Colonic mucosa (tissue), 4 donors: Measurements from ENCODE around the gene ICOS. TPM values are rescaled to one million over a fixed set of nuclear protein-coding genes. Genes with fewer than 3 reads are reported as not detected.
"Not testable (repeated sequence)": the region's sequence is repeated elsewhere in the genome, so short reads cannot be mapped to it uniquely, and the experiment has no call there.

Experiments used
- DNase-seq: peaks from one replicate; pipeline ENCODE4 v3.0.0-alpha.2; 2020
- H3K27ac ChIP-seq: fragments of 200-600 bp; one replicate; pipeline ENCODE4 v1.8.0; 2021
- H3K27me3 ChIP-seq: fragments of 200-600 bp; one replicate; pipeline ENCODE4 v1.8.0; 2021
- H3K36me3 ChIP-seq: fragments of 200-600 bp; one replicate; pipeline ENCODE4 v1.8.0; 2021
- H3K4me1 ChIP-seq: fragments of 200-600 bp; one replicate; pipeline ENCODE4 v1.8.0; 2021; ENCODE audit warnings: mild to moderate bottlenecking
- H3K4me3 ChIP-seq: fragments of 200-600 bp; one replicate; pipeline ENCODE4 v1.8.0; 2021
- H3K9ac ChIP-seq, 2 donors: one replicate each; pipeline ENCODE4 v1.7.0; 2013; ENCODE audit warnings: control low read depth in 2 of 2, low read depth in 2 of 2, low read length in 2 of 2
- H3K9me3 ChIP-seq: fragments of 200-600 bp; one replicate; pipeline ENCODE4 v1.8.0; 2021
- intact Hi-C: fragments of 100-400 bp; cut with DNase I; formaldehyde crosslinking; loops from one replicate; pipeline ENCODE4 v1.14.1; 2022
- total RNA-seq, 2 donors: library from RNA; stranded (reverse); fragmentation: NEBNext Ultra II Directional in 1 of 2; extraction: Animal tissue kit (Norgen Biotek cat#: 25700) in 1 of 2; gene quantifications; one replicate each; pipeline ENCODE4 v1.2.1, GENCODE V29; 2021
- TF ChIP-seq, protein P1 (sequence below): fragments of 200-600 bp; IDR thresholded peaks from one replicate; pipeline ENCODE4 v1.8.0; 2022; ENCODE audit warnings: antibody characterized with exemption, mild to moderate bottlenecking
- donor health status: healthy.
- donor health status: DM: no; HTN: no; CAD: no.
- donor health status: DM: no; HTN: no; CAD: no.

Gene ICOS
- total RNA-seq, 2 donors from 2014 or later = 0.32 to 0.69 TPM

DNA sequence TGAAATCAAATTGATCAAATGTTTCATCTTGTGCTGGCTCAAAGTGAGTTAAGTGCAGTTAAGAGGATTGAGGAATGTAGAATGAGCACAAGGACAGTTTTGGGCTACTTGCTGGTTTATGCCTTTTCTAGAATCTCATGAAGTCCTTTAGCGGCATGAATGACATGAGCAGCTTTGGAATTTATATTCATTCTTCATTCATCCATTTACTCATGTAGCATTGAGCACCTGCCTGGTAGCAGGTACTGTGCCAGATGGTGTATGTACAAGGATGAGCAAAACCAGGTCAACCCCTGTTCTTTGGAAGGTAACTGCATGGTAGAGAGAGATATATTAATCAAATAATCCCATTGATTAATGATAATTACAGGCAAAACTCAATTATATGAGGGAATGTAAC is 1.2 kb downstream of the ICOS start:
- no peak for DNase-seq
- Histone ChIP-seq H3K4me3 (no peak overlapping the region), H3K27ac (no peak overlapping the region), H3K9ac (no peak overlapping the region), H3K9me3 (no peaks in the 10 kb centered on the region), H3K4me1 (no peaks in the 10 kb centered on the region), H3K36me3 (no peaks in the 10 kb centered on the region), H3K27me3 (no peaks in the 10 kb centered on the region)
- intact Hi-C loops = no loop called here
- TF ChIP-seq, protein P1, sequence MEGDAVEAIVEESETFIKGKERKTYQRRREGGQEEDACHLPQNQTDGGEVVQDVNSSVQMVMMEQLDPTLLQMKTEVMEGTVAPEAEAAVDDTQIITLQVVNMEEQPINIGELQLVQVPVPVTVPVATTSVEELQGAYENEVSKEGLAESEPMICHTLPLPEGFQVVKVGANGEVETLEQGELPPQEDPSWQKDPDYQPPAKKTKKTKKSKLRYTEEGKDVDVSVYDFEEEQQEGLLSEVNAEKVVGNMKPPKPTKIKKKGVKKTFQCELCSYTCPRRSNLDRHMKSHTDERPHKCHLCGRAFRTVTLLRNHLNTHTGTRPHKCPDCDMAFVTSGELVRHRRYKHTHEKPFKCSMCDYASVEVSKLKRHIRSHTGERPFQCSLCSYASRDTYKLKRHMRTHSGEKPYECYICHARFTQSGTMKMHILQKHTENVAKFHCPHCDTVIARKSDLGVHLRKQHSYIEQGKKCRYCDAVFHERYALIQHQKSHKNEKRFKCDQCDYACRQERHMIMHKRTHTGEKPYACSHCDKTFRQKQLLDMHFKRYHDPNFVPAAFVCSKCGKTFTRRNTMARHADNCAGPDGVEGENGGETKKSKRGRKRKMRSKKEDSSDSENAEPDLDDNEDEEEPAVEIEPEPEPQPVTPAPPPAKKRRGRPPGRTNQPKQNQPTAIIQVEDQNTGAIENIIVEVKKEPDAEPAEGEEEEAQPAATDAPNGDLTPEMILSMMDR = no peak

DNA sequence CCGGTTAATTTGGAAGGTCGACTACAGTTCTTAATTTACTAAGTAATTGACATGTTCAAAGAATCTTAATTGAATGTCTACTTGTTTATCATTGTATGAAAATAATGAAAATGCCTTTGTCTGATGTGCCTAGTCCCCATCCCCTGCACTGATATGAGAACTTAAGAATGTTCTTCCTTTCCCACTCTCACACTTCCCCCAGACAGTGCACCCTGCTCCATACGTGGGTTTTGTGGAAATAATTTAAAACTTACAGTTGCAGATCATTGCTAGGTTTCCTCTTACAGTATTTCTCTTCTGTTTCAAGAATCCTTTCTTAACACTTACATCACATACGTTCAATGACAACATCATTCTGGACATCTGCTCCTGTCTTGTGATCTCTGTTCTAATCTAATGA is 3.5 kb downstream of the ICOS start:
- H3K9me3 ChIP-seq = no peaks in the 10 kb centered on the region
- no peaks in the 10 kb centered on the region for H3K4me1 ChIP-seq
- no peak overlapping the region for H3K27ac ChIP-seq
- no peak overlapping the region for H3K9ac ChIP-seq
- H3K4me3 ChIP-seq = no peak overlapping the region
- TF ChIP-seq, protein P1 = no peak
- DNase-seq = no peak
- intact Hi-C loops = no loop called here
- H3K36me3 ChIP-seq = no peaks in the 10 kb centered on the region
- no peaks in the 10 kb centered on the region for H3K27me3 ChIP-seq

DNA sequence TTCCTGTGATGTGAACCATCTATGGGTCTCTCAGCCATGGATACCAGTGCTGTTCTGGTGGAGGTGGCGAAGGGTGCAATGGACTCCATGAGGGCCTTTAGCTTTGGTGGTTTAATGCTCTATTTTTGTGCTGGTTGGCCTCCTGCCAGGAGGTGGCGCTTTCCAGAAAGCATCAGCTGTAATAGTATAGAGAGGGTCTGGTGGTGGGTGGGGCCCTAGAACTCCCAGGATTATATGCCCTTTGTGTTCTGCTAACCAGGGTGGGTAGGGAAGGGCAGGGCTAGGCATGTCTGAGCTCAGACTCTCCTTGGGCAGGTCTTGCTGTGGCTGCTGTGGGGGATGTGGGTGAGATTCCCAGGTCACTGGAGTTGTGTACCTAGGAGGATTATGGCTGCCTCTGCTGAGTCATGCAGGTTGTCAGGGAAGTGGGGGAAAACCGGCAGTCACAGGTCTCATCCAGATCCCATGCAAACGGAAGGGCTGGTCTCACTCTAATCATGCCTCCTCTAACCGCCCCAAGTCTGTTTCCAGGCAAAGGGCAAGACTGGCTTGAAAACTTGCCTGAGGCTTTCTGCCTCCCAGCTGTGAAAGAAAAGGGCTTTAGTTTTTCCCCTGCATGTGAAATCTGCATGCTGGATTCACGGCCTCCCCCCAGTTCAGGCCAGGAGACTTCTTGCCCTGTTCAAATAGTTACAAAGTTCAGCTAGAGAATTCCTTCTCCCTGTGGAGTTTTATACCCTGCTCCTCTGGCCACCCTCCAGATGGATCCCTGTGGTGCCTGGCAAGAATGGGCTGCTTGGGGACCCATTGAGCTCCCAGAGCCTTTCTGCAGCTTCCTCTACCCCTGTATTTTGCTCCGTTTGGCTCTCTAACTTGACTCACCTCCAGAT is 7.2 kb downstream of the ICOS start:
- H3K27me3 ChIP-seq, H3K27ac ChIP-seq, H3K4me3 ChIP-seq, H3K9ac ChIP-seq, H3K9me3 ChIP-seq, H3K36me3 ChIP-seq, H3K4me1 ChIP-seq, DNase-seq, intact Hi-C loops: not testable (repeated sequence)

DNA sequence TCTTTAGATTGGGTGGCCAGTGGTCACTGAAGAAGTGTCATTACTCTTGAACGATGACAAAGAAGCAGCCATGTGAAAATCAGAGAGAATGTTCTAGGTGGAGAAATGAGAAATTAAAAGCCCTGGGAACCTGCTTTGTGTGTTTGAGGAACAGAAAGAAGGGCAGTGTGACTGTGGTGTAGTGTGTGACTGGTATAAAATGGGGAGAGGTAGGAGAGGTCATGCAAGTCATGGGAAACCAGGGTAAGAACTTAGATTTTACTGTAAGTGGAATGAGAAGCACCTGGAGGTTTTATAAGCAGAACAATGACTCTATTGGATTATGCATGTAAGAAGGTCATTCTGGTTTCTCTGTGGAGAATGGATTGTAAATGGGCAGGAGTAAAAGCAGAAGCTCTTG is 12.2 kb downstream of the ICOS start:
- Histone ChIP-seq H3K9ac (no peak overlapping the region), H3K27me3 (no peaks in the 10 kb centered on the region), H3K9me3 (no peaks in the 10 kb centered on the region), H3K4me1 (no peaks in the 10 kb centered on the region), H3K36me3 (no peaks in the 10 kb centered on the region), H3K27ac (no peak overlapping the region), H3K4me3 (no peak overlapping the region)
- no peak for DNase-seq
- intact Hi-C loops = no loop called here
- TF ChIP-seq, protein P1 = no peak

DNA sequence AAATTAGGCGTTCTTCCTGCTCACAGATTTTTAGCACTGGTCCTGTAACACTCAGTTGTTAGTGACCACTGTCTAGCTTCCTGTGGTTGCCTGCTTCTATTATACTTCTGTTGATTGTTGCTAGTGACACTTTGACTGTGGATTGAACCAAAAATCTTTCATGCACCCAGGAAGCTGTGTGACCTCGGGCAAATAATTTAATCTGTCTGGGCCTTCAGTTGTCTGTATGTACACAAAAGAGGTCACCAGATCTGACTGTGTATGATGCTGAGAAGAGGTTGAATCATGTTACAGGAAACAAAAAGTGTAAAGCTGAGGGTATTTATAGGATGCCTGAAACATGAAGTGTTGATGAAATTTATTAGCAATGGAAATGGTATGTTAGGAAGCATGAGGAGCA is 12.7 kb downstream of the ICOS start:
- H3K4me3 ChIP-seq = no peak overlapping the region
- no peak overlapping the region for H3K9ac ChIP-seq
- no peak for DNase-seq
- intact Hi-C loops = no loop called here
- H3K27me3 ChIP-seq = no peaks in the 10 kb centered on the region
- H3K4me1 ChIP-seq = no peaks in the 10 kb centered on the region
- no peaks in the 10 kb centered on the region for H3K9me3 ChIP-seq
- TF ChIP-seq, protein P1 = no peak
- no peak overlapping the region for H3K27ac ChIP-seq
- H3K36me3 ChIP-seq = no peaks in the 10 kb centered on the region

DNA sequence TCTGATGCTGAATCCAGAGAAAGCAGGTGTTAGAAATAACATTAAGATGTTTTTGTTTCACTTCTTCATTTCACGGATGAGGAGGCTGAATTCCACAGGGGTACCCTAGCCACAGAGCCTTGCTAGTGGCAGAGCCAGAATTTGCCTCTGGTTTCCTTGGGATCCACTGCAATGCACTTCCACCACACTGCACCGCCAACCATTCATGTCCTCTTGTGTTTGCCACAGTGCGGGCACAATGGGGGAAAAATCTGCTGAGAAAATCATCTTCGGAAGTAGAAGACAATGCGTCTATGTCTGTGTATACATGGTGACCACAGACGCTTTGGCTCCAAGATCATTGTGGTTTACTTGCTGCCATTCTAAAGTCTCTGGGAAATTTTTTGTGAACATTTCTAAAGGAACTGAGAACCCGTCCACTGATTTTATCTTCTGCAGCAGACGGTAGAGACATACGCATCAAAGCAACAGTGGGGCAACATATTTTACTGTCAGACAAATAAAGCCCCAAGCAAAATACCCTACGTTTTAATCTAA is 14.9 kb downstream of the ICOS start:
- no peaks in the 10 kb centered on the region for H3K4me1 ChIP-seq
- no peaks in the 10 kb centered on the region for H3K27me3 ChIP-seq
- TF ChIP-seq, protein P1 = no peak
- no peaks in the 10 kb centered on the region for H3K36me3 ChIP-seq
- H3K9me3 ChIP-seq = no peaks in the 10 kb centered on the region
- DNase-seq = no peak
- H3K9ac ChIP-seq = no peak overlapping the region
- no peak overlapping the region for H3K4me3 ChIP-seq
- H3K27ac ChIP-seq = no peak overlapping the region
- intact Hi-C loops = no loop called here
